ENCODE data around the gene APBB2.
"Not testable (repeated sequence)": the region's sequence is repeated elsewhere in the genome, so short reads cannot be mapped to it uniquely, and the experiment has no call there.

Gene APBB2

GRCh38 chr4:40825014-40825838, 389.1 kb downstream of the APBB2 start:
- DNase-seq (ENCODE audit: low read depth), result no peak

DNA sequence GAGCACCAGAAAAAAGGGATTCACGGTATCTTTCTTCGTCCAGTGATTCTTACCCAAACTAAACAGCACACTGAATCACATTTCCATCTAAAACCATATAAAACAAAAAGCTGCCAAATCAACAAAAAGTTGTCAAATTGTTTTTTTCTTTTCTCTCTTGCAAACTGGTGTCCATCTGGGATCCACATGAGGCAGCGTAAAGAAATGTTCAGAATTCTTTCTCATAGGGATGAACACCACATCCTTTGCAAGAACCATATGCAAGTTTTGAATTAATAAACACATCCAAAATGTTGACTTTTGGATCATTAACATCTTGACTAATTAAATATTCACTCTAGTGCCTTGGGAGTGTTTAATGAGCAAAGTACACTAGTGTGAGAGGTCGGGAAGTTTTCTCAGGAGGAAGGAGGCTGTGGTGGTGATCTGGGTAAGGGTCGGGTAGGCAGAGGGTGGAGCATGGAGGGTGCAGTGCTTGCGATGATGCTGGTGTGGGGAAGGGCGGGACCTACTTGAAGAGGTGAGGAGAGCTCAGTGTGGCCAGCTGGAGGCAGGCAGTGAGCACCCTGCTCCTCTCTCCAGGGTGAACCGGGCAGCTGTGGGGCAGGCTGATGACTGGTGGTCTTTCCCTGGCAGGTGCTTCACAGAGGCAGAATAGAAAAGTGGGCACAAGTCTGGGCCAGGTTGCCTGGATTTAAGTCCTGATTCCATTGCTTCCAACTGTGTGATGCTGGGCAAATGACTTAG, 391.7 kb downstream of the APBB2 start:
- no peak for DNase-seq (ENCODE audit: low read depth)

- no peak for DNase-seq (ENCODE audit: low read depth)
Observed at GRCh38 chr4:40820101-40820500, 394.2 kb downstream of the APBB2 start.

- DNase-seq (ENCODE audit: low read depth), result not testable (repeated sequence)
Observed at GRCh38 chr4:40817157-40817556, 397.2 kb downstream of the APBB2 start.

- no peak for DNase-seq (ENCODE audit: low read depth)
Observed at GRCh38 chr4:40812856-40813255, 401.5 kb downstream of the APBB2 start.

GRCh38 chr4:40812386-40812785, 402.0 kb downstream of the APBB2 start:
- no peak for DNase-seq (ENCODE audit: low read depth)

DNA sequence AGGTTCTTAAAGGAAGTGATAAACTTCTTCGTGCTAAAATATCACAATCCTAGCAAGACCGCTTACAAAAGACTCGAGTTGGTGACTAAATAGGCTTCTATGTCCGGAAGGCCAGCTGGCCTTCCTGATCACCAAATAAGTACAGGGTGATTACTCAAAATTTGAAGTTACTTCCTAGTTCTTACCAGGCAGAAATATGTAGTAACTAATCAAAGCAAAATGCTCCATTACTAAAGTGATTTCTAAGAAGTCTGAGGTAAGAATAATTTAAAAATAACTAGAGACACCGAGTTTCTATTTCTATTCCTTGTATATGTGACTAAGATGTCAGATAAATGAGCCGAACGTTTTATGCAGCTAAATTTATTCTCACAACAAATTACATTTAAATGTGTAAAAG, 402.4 kb downstream of the APBB2 start:
- DNase-seq (ENCODE audit: low read depth), result no peak

DNA sequence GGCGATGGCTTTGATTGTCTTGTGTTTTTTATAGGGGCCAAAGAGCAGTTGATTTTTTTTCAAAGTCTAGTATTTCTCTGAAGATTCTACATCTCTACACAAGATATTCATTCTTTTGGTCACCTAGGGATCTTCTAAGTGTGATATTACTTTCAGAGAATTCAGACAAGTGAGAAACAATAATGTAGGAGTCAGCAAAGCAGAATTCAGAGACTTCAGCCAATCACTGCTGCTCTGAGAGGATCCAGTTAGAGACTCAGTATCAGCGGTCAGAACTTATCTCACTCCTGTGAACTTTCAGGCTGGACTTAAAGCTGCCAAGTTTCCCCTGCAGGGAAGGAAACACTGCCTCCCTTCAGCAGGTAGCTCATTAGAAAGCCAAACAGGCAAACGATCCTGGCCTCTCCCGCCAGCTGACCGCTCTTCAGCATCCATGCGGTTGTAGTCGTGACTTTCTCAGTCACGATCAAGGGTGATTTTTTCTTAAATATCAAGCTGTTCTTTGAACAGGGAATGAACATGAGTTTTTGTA, 405.4 kb downstream of the APBB2 start:
- DNase-seq (ENCODE audit: low read depth), result no peak

DNA sequence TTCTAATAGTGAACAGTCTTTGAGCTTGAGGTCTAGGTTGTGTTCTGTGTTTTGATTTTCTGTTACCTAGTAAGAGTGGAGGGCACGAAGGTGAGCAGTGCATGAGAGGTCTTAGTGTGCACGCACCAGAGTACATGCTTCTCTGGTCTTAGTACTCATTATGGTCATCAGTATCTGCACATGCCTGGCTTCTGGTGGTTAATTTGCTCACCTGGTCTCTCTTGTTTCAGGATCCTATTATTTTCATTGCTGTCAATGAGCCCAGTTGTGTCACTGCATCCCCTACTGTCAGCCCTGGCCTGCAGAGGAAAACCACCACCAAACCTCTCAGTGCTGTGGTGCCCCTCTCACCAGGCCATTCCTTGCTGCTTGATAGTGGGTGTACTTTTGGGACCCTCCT, 409.7 kb downstream of the APBB2 start:
- no peak for DNase-seq (ENCODE audit: low read depth)

DNA sequence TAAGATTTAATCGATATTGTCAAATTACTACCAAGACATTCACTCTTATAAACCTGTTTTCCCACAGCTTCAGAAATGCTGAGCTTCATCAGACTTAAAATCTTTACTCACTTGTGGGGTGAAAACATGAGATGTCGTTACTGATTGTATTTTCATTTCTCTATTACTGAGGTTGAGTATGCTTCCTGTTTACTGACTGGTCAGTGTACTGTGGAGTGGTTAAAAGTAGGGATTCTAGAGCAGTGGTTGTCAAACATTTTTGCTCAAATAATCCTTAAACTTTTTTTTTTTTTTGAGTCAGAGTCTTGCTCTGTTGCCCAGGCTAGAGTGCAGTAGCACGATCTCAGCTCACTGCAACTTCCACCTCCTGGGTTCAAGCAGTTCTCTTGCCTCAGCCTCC, 414.3 kb downstream of the APBB2 start:
- no peak for DNase-seq (ENCODE audit: low read depth)

DNA sequence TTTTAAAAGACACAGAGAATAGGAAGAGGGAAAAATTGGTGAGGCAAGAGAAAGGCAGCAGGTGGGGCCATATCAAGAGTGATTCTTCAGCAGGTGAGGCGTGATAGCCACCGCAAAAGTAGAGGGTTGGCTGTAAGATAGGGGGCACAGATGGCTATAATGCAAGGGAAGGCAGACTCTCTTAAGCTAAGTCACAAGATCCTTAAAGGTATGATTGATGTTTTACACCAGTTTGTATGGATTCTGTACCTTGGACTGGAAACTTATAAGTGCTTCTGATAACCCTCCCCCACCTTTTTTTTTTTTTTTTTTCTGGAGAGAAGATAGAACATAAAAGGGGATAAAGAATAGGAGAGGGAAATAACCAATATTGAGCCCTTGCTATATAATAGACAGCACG, 424.6 kb downstream of the APBB2 start:
- DNase-seq (ENCODE audit: low read depth), result no peak

- no peak for DNase-seq (ENCODE audit: low read depth)
Observed at GRCh38 chr4:40789031-40789430, 425.3 kb downstream of the APBB2 start.

DNA sequence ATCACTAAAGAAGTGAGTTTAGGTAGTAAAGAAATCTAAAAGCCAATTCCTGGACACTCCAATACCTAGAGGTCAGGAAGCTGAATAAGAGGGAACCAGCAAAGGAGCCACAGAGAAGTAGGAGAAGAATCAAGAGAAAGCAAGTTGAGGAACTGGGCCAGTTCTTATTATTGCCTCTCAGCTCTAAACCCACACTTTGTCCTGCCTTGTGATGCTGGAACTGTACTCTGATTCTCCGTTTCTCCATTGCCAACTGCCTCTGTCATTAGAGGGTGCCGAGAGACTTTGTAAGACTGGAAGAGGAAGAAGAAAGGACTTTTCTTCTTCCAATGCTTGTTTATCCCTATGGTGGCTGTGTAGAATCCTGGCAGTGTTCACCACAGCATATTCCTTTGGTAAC, 426.0 kb downstream of the APBB2 start:
- DNase-seq (ENCODE audit: low read depth), result no peak

GRCh38 chr4:40785727-40786126, 428.6 kb downstream of the APBB2 start:
- no peak for DNase-seq (ENCODE audit: low read depth)

GRCh38 chr4:40782876-40783275, 431.5 kb downstream of the APBB2 start:
- DNase-seq (ENCODE audit: low read depth), result no peak

DNA sequence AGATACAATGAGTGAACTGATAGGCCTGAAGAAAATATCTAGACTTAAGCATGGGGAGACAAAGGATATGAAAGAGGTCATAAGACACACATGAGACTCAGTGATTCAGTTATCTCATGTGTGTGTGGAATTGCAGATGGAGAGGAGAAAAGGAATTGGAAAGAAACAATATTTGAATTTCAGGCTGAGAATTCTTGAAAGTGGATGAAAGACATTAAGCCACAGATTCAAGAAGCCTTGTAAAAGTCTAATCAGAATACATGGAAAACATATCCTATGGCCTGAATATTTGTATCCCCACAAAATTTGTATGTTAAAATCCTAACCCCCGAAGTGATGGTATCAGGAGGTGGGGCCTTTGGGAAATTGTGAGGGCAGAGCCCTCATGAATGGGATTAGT, 436.3 kb downstream of the APBB2 start:
- no peak for DNase-seq (ENCODE audit: low read depth)

DNA sequence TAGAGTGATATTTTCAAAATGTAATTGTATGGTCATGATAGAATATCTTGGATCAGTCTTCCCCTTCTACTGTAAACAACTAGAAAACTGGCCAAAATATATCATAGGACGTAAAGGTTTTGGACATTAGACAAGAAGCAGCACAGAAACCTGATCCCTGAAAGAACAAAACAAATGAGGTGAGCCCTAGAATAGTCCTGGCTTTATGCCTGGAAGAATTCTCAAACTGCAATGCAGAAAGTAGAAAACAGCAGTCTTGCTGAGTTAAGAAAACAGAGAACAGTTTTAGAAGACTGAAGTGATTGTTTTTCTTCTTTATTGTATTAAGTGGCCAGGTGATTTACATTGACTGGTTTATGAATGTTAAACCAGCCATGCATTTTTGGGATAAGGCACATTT, 445.1 kb downstream of the APBB2 start:
- DNase-seq (ENCODE audit: low read depth), result no peak

DNA sequence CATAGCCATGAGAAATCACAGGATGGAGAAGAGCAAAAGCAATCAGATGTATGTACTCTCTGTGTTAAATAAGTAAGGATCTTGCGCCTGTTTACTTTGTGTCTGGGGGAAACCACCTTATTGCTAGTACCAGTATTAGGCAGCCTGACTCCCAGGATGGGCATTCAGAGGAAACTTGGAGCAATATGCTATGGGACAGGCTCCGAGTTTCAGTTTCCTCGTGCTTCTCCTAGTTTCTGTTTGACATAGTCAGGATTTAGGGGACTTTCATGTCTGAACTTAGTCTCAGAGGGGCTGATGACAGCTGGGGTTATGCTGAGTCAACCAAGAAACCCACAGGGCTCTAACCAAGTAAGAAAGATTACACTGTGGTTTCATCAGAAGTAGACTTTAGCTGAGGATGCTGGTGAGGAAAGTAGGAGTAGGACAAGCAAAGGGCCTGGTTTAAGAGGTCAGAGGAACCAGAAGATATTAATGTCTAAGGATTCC, 451.1 kb downstream of the APBB2 start:
- DNase-seq (ENCODE audit: low read depth), result no peak
